GM23338 (cell line): ENCODE measurements around the gene ANKRA2. TPM values are rescaled to one million over a fixed set of nuclear protein-coding genes. Genes with fewer than 3 reads are reported as not detected.

Experiments used
- ATAC-seq: fragments of 200-7000 bp; cut with Tn5 transposase; 3 replicates; pipeline ENCODE4 v1.9.1; 2020
- DNase-seq: peaks from one replicate; pipeline ENCODE4 v3.0.0-alpha.2; 2015; ENCODE audit warnings: low spot score
- H2AFZ ChIP-seq: fragments of 200-600 bp; sonication (generic); 2 replicates; pipeline ENCODE4 v1.8.0; 2016; ENCODE audit warnings: antibody characterized with exemption, mild to moderate bottlenecking, moderate library complexity
- H3F3A ChIP-seq: fragments of 200-600 bp; sonication (generic); replicated peaks from 2 replicates; pipeline ENCODE4 v1.8.0; 2017; ENCODE audit warnings: antibody characterized with exemption, mixed run types, low read depth
- H3K27ac ChIP-seq: fragments of 200-600 bp; sonication (generic); 2 replicates; pipeline ENCODE4 v1.6.1; 2016; ENCODE audit warnings: low read depth
- H3K27me3 ChIP-seq: fragments of 200-600 bp; sonication (generic); 2 replicates; pipeline ENCODE4 v1.8.0; 2016; ENCODE audit warnings: mild to moderate bottlenecking, mixed run types, moderate library complexity; ENCODE audit not compliant: insufficient read depth
- H3K36me3 ChIP-seq: fragments of 200-600 bp; sonication (generic); 2 replicates; pipeline ENCODE4 v1.8.0; 2016; ENCODE audit warnings: mild to moderate bottlenecking; ENCODE audit not compliant: insufficient read depth
- H3K4me1 ChIP-seq: fragments of 200-600 bp; sonication (generic); 2 replicates; pipeline ENCODE4 v1.8.0; 2016; ENCODE audit warnings: mild to moderate bottlenecking, moderate library complexity; ENCODE audit not compliant: insufficient read depth
- H3K4me2 ChIP-seq: fragments of 200-600 bp; sonication (generic); 2 replicates; pipeline ENCODE4 v1.7.1; 2017; ENCODE audit warnings: mixed run types
- H3K4me3 ChIP-seq: fragments of 200-600 bp; sonication (generic); 2 replicates; pipeline ENCODE4 v1.6.1; 2016; ENCODE audit warnings: mixed run types
- H3K79me2 ChIP-seq: fragments of 200-600 bp; sonication (generic); replicated peaks from 2 replicates; pipeline ENCODE4 v1.8.0; 2017; ENCODE audit warnings: mild to moderate bottlenecking; ENCODE audit not compliant: insufficient read depth
- H3K9me2 ChIP-seq: fragments of 200-600 bp; sonication (generic); 2 replicates; pipeline ENCODE4 v1.8.0; 2017; ENCODE audit not compliant: insufficient read depth
- H4K20me1 ChIP-seq: fragments of 200-600 bp; sonication (generic); replicated peaks from 2 replicates; pipeline ENCODE4 v1.8.0; 2017; ENCODE audit warnings: mild to moderate bottlenecking; ENCODE audit not compliant: insufficient read depth
- H3K27ac Mint-ChIP-seq: 2 replicates; pipeline ENCODE4 v1.8.0; 2020; ENCODE audit warnings: inconsistent platforms, mild to moderate bottlenecking, moderate library complexity, mixed read lengths
- H3K27me3 Mint-ChIP-seq: 3 replicates; pipeline ENCODE4 v1.8.0; 2022; ENCODE audit warnings: low read depth, mild to moderate bottlenecking, moderate library complexity, mixed read lengths, inconsistent platforms; ENCODE audit not compliant: insufficient read depth, poor library complexity
- H3K36me3 Mint-ChIP-seq: 3 replicates; pipeline ENCODE4 v1.8.0; 2021; ENCODE audit warnings: low read depth, mild to moderate bottlenecking, inconsistent platforms, moderate library complexity, mixed read lengths
- H3K4me1 Mint-ChIP-seq: 3 replicates; pipeline ENCODE4 v1.8.0; 2020; ENCODE audit warnings: mild to moderate bottlenecking, inconsistent platforms, mixed read lengths
- H3K4me3 Mint-ChIP-seq: 3 replicates; pipeline ENCODE4 v1.8.0; 2021; ENCODE audit warnings: moderate library complexity, mild to moderate bottlenecking, inconsistent platforms, mixed read lengths
- H3K9me3 Mint-ChIP-seq: 3 replicates; pipeline ENCODE4 v1.8.0; 2020; ENCODE audit warnings: moderate library complexity, mild to moderate bottlenecking, inconsistent platforms, mixed read lengths
- CREB1 ChIP-seq: fragments of 250-450 bp; sonication (Bioruptor Pico); IDR thresholded peaks from 2 replicates; pipeline ENCODE4 v1.5.0; 2020; ENCODE audit warnings: low read depth, mild to moderate bottlenecking, moderate library complexity
- CTCF ChIP-seq, 2 experiments: fragments of 200-600 bp in 1 of 2; sonication (generic) in 1 of 2; conservative IDR thresholded peaks; 2 replicates each; pipeline versions ENCODE4 v1.5.1 to v1.6.1; 2016 to 2017; ENCODE audit warnings: antibody characterized with exemption in 2 of 2, low read depth in 2 of 2, mild to moderate bottlenecking in 2 of 2, moderate library complexity in 1 of 2
- ETS1 ChIP-seq: IDR thresholded peaks from 2 replicates; pipeline ENCODE4 v1.6.1; 2016; ENCODE audit warnings: antibody characterized with exemption
- EZH2phosphoT487 ChIP-seq: fragments of 200-600 bp; sonication (generic); IDR thresholded peaks from one replicate; pipeline ENCODE4 v1.8.1; 2018; ENCODE audit warnings: antibody characterized with exemption; ENCODE audit not compliant: unreplicated experiment
- JUNB ChIP-seq: IDR thresholded peaks from one replicate; pipeline ENCODE4 v1.6.1; 2016; ENCODE audit warnings: antibody characterized with exemption; ENCODE audit not compliant: unreplicated experiment
- NANOG ChIP-seq: IDR thresholded peaks from 2 replicates; pipeline ENCODE4 v1.6.1; 2016; ENCODE audit warnings: antibody characterized with exemption, borderline replicate concordance
- POLR2AphosphoS5 ChIP-seq: IDR thresholded peaks from 2 replicates; pipeline ENCODE4 v1.6.1; 2016; ENCODE audit warnings: antibody characterized with exemption, low read depth
- REST ChIP-seq: IDR thresholded peaks from one replicate; pipeline ENCODE4 v1.6.1; 2018; ENCODE audit warnings: antibody characterized with exemption; ENCODE audit not compliant: unreplicated experiment
- ZNF331 ChIP-seq: fragments of 250-450 bp; sonication (Bioruptor Pico); IDR thresholded peaks from 2 replicates; pipeline ENCODE4 v1.5.0; 2020; ENCODE audit warnings: low read depth, mild to moderate bottlenecking, moderate library complexity
- polyA plus RNA-seq: library from polyadenylated mRNA; unstranded; fragments of >200 nt; fragmentation: Nextera tagmentation; extraction: Ambion mirVana; gene quantifications from 2 replicates; pipeline ENCODE4 v1.2.1, GENCODE V29; 2016
- total RNA-seq: library from RNA; depleted of rRNA; stranded (reverse); fragments of >200 nt; shearing (Covaris generic); gene quantifications from 2 replicates; pipeline ENCODE4 v1.2.3, GENCODE V29; 2014

ANKRA2 gene
- total and polyA plus RNA-seq, 2 experiments from 2014 or later: 13.1 to 15.3 TPM

- ATAC-seq: no peak
- peaks cover 10% of the 10 kb centered on the region for H3K4me1 ChIP-seq
- DNase-seq: no peak
- H3F3A ChIP-seq: no peaks in the 10 kb centered on the region
- Mint-ChIP-seq H3K4me1 (peaks cover 18% of the 10 kb centered on the region; the same call in 2 of the 3 replicates), H3K9me3 (no peaks in the 10 kb centered on the region), H3K4me3 (no peak overlapping the region), H3K36me3 (no peaks in the 10 kb centered on the region), H3K27me3 (no peaks in the 10 kb centered on the region), H3K27ac (no peak overlapping the region)
- no peaks in the 10 kb centered on the region for H4K20me1 ChIP-seq
- H3K4me3 ChIP-seq: no peak overlapping the region
- H3K27me3 ChIP-seq: no peaks in the 10 kb centered on the region
- H3K36me3 ChIP-seq: no peaks in the 10 kb centered on the region
- no peak overlapping the region for H2AFZ ChIP-seq
- TF ChIP-seq CREB1 (CRISPR knock-in tag) (no peak), ETS1 (no peak), CTCF (conservative IDR thresholded peaks at IDR 0.05; ENCODE audit: low read depth in 2 of 2) (no peak), REST (no peak)
- no peaks in the 10 kb centered on the region for H3K79me2 ChIP-seq
- H3K27ac ChIP-seq: no peak overlapping the region
- H3K9me2 ChIP-seq: no peaks in the 10 kb centered on the region
- H3K4me2 ChIP-seq: no peak overlapping the region
Measured at GRCh38 chr5:73523861-73524260, 41.6 kb downstream of the ANKRA2 start.

- Mint-ChIP-seq H3K36me3 (no peaks in the 10 kb centered on the region), H3K27ac (no peak overlapping the region), H3K9me3 (no peaks in the 10 kb centered on the region), H3K4me3 (no peak overlapping the region), H3K27me3 (no peaks in the 10 kb centered on the region), H3K4me1 (peaks cover 11% of the 10 kb centered on the region; the same call in 1 of the 3 replicates)
- DNase-seq (no peak), ATAC-seq (no peak)
- H3K4me2 ChIP-seq: no peak overlapping the region
- H3K79me2 ChIP-seq: no peaks in the 10 kb centered on the region
- no peak overlapping the region for H3K4me3 ChIP-seq
- H3K27me3 ChIP-seq: no peaks in the 10 kb centered on the region
- H2AFZ ChIP-seq: no peak overlapping the region
- no peaks in the 10 kb centered on the region for H3K36me3 ChIP-seq
- H4K20me1 ChIP-seq: no peaks in the 10 kb centered on the region
- H3K9me2 ChIP-seq: no peaks in the 10 kb centered on the region
- TF ChIP-seq ETS1 (no peak), NANOG (no peak), ZNF331 (CRISPR knock-in tag) (no peak), EZH2phosphoT487 (no peak), CREB1 (CRISPR knock-in tag) (no peak), CTCF (conservative IDR thresholded peaks at IDR 0.05; ENCODE audit: low read depth in 2 of 2) (no peak), JUNB (no peak), POLR2AphosphoS5 (no peak)
- no peaks in the 10 kb centered on the region for H3F3A ChIP-seq
- no peak overlapping the region for H3K27ac ChIP-seq
- peaks cover 3% of the 10 kb centered on the region; the same call in 1 of the 2 replicates for H3K4me1 ChIP-seq
Measured at GRCh38 chr5:73522989-73523388, 42.5 kb downstream of the ANKRA2 start.
